ENCODE data around the gene ALLC.

ALLC gene

GRCh38 chr2:3641841-3642421 is 16.1 kb upstream of the ALLC start:
- no peak for DNase-seq

GRCh38 chr2:3642521-3643215 is 15.3 kb upstream of the ALLC start:
- no peak for DNase-seq

DNA sequence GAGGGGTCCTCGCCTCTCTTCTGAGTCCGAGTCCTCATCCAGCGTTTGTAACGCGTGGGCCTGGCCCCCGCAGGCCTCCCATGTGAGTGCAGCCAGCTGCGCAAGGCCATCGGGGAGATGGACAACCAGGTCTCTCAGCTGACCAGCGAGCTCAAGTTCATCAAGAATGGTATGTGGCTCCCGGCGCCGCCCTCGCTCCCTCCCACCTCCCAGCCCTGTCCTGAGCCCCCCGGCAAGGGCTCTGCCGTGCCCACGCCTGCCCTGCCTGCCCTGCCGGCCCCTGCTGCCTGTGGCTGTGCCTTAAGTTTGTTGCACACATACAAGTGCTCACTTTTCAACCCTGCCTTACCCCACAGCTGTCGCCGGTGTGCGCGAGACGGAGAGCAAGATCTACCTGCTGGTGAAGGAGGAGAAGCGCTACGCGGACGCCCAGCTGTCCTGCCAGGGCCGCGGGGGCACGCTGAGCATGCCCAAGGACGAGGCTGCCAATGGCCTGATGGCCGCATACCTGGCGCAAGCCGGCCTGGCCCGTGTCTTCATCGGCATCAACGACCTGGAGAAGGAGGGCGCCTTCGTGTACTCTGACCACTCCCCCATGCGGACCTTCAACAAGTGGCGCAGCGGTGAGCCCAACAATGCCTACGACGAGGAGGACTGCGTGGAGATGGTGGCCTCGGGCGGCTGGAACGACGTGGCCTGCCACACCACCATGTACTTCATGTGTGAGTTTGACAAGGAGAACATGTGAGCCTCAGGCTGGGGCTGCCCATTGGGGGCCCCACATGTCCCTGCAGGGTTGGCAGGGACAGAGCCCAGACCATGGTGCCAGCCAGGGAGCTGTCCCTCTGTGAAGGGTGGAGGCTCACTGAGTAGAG is 14.4 kb upstream of the ALLC start:
- DNase-seq = no peak

DNA sequence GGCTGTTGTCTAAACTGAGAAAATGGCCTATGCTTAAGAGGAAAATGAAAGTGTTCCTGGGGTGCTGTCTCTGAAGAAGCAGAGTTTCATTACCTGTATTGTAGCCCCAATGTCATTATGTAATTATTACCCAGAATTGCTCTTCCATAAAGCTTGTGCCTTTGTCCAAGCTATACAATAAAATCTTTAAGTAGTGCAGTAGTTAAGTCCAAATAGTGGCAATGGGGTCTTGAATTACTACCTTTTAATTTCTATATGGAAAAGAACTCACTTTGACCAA is 13.8 kb upstream of the ALLC start:
- DNase-seq = no peak

- DNase-seq = no peak
Observed at GRCh38 chr2:3644891-3645605, 13.0 kb upstream of the ALLC start.

DNA sequence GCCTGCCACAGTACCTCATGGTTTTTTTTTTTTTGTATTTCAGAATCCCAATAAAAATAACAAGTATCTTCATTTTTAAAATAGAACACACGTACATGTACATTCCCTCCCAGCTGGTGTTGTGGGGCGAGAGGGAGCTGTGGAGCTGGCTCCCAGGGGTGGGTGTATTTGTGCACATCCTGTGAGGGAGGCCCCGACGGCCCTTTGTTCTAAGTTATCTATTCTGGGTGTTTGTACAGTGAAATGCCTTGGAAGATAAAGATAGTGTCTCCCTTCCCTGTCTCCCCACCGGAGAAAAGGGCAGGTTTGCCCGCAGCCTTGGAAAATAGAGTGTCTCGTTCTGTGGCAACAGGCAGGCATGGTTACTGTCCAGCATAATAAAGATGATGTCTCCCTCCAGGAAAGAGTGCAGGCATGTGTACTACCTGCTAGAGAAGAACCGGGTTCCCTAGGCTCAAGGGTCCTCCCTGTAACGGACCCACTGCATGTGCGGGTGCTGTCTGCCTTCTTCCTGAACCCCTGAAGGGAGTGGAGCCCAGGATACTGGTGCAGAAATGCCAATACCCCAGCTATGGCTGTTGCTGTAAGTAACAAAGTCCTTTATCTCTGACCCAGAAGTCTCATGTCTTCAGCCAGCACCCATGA is 12.1 kb upstream of the ALLC start:
- no peak for DNase-seq

DNA sequence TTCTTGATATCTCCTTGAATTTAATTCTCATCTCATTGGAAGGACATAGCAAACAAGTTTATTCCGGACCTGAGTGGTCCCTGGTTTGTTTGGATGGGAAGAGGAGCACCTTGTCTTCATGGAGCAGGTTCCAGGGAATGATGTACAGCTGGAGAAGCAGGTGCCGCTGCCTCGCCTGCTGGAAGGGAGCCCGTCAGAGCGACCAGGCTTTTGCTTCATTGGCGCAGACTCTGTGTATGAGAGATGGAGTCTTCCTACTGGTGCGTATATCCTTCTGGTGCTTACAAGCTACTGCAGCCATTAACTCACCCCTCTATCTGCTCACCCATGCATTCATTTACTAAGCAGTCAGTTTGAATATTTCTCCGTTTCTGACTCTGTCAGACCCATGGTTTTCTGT is 11.6 kb upstream of the ALLC start:
- no peak for DNase-seq

- no peak for DNase-seq
Observed at GRCh38 chr2:3647246-3647645, 10.8 kb upstream of the ALLC start.

DNA sequence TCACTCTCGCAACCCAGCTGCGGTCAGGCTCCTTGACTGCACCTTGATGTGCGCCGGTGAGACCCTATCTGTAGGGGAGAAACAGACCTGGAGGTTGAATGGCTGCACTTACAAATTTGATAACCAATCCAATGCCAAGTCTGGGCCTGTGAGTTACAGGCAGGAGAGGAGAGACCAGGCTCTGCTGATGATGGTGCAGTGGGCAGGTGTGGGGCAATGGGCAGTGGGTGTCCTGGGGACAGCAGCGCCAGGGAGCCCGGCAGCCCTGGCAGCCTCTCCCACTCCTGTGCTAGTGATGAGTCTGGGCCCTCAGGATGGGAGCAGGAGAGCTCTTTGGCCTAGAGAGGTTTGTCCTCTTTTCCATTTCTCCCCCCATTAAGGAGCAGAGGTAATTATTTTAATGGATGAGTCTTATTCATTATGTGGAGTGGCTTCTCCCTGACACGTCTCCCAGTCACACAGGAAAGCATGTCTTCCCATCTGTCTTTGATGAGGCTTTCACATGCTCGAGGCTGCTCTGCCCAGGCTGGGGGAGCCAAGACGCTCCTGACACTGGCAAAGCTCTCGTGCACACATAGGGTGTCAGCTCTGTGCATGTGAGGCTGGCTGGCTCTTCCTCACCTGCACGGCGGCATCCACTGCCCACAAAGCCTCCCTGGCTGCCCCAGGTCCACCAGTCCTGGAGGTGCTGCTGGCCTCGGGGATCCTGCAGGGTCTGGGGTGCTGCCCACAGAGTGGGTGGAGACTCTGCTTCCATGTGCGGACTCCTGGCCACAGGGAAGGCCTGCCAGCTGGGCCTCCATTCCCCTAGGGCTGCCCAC is 10.0 kb upstream of the ALLC start:
- no peak for DNase-seq

DNA sequence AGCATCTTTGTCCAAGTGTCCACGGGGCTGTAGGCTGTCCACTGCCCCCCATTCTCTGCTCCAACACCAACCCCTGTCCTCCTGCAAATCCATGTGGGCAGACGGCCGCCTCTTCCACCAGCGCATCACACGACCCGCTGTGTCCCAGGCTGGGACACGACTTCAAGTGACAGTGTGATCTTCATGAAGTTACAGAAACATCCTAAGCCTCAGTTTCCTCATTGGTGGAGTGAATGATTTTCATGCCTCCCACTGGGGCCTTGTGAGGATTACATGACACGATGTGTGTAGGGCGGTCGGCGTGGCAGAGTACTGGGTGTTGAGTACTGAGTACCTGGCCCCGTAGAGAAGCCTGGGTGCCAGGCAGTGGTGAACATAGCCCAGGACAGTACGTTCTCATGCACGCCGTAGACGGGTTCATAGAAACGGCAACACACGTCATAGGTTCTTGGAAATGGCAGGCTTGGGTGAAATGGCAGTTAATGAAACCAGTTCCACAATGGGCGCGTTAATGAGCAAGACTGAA is 9.3 kb upstream of the ALLC start:
- no peak for DNase-seq

DNA sequence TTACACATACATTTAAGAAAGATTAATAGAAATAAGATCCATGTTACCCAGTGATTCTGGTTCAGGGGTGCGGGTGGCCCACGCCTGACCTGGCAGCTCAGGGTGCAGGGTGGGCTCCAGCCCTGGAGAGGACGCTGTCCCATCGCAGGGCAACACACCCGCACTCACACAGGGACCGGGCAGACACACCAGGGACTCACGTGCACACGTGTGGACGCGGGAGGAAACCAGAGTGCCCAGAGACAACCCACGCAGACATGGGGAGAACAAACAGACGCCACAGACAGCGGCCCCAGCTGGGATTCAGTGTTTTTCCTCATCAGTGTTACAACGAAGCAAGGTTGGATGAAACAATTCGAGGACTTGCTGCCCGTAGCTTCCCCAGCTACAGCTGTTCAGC is 8.4 kb upstream of the ALLC start:
- no peak for DNase-seq

DNA sequence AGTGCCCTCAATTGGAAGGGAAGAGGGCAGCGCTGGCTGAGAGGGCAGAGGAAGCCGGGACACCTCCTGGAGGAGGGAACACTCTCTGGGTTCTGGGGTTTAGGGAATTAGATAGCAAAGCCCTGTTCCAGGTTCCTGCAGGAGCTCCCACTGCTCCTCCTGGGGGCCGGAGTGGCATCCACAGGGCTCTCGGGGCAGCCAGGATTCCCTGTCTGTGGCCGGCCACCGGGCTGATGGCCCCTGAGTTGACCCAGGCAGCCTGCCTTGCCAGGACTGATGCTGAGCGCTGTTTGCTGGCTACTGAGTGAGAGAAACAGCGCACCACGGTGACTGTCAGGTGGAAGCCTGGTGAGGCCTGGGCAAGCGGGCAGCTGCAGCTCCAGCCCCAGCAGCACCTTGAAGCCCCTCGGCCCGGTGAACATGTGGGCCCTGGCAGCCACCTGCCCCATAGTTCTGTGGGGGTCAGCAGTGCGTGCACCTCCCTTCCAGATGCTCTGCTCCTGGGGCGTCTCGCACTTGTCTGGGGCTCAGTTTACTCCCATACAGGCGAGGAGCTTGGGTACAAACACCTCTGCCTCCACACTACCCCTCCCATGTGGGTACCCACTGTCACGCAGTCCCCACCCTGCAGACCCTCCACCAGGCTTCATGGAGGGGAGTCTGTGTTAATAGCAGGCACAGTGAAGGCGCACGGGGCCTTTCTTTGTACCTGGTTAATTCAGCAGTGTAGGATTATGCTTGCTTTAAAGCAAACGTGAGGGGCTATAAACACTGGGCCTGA is 7.7 kb upstream of the ALLC start:
- DNase-seq = no peak

- peak; percentile 97 for DNase-seq
Observed at GRCh38 chr2:3651691-3652648, 6.0 kb upstream of the ALLC start.

DNA sequence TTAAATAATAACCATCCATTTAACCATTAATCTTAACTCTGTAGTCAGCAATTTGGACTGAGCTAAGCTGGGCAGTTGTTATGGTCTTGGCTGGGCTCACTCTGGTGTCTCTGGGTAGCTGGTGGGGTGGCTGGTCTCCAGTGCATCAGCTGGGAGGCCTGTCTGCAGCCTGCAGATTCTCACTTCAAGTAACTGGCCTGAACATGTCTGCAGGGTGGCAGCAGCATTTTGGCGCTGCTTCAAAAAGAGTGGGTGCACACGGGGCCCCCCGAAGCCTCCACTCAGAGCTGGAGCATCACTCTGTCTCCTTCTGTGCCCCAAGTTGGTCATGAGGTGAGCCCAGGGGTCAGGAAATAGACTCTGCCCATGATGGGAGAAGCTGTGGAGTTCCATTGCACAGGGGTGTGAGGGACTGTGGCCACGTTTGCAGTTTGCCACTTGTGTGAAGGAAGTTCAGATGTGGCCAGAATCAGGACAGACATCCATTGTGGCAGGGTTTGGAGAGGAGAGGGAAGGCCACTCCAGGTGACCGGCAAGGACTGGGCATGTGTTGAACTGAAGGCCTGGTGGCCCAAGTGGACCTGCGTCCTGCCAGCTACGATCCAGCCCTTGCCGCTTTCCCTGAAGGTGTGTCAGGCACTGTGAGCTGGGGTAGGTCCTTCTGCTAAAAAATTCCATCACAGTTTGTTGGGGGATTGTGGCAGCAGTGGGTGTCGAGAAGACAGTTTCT is 4.9 kb upstream of the ALLC start:
- no peak for DNase-seq

DNA sequence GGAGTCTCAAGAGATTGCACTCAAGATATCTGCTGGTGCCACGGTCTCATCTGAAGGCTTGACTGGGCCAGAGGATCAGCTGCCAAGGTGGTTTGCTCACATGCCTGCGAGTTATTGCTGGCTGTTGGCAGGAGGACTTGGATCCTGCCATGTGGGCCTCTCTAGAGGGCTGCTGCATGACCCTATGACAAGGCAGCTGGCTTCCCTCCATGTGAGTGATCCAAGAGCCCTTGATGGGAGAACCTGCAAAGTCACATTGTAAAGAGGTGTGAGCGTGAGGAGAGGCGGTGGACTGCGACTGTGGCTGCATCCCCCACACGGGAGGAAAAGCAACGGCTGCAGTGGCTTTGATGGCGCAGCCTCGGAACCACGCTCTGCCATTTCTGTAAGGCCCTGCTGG is 4.0 kb upstream of the ALLC start:
- DNase-seq = no peak

- no peak for DNase-seq
Observed at GRCh38 chr2:3654531-3655225, 3.3 kb upstream of the ALLC start.

- no peak for DNase-seq
Observed at GRCh38 chr2:3655871-3656761, 1.9 kb upstream of the ALLC start.
